Raji (cell line): ENCODE measurements around the gene CDC42BPA.

Source experiments
- POLR2A ChIP-seq: IDR thresholded peaks from 2 replicates; pipeline ENCODE4 v1.6.1; 2011; ENCODE audit warnings: low read depth, low read length, control low read depth; ENCODE audit not compliant: insufficient read depth

Gene CDC42BPA

DNA sequence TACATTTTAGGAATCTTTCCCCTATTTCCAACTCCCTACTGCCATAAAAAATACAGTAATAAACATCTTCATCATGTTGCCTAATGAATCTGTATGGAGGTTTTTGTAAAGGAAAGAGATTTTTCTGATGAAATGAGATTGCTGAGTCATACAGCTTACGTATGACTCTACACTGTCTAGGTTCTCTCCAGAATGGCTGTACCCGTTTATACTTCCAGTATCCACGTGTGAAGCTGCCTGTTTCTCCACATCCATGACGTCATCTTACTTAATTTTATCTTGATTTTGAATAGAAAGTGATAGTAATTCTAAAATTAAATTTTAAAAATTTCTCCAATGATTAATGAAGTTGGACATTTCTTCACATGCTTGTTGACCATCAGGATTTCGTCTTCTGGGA, 274.5 kb downstream of the CDC42BPA start:
- TF ChIP-seq POLR2A, result no peak

- TF ChIP-seq POLR2A, result no peak
Observed at GRCh38 chr1:227042292-227042691, 276.0 kb downstream of the CDC42BPA start.

DNA sequence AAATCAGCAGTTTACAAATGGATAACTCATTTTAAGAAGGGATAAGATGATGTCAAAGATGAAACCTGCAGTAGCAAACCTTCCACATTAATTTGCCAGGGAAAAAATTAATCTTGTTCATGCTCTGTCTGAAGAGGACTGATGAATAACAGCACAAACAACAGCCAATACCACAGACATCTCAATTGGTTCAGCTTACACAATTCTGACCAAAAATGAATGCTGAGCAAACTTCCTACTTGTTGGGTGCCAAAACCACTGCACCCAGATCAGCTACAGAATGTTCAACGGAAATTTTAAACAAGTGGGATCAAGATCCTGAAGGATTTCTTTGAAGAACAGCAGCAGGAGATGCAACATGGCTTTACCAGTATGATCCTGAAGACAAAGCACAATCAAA, 279.9 kb downstream of the CDC42BPA start:
- no peak for TF ChIP-seq POLR2A

DNA sequence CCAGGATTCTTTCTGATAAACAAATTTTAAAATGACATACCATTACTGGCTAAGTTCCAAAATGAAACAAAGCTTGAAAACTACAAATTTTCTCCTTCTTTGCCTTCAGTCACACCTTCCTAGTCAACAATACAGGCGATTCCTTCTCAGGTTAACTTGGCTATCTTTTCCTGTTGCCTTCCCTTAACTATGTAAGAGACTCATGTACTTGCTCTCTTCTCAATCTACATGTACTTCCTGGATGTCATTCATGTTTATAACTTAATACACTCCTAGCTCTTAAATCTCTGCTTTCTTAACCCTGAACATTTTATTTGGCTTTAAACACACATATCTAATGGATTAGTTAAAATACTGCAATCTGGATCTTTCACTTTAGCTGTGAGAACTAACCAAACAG, 281.2 kb downstream of the CDC42BPA start:
- TF ChIP-seq POLR2A, result no peak

GRCh38 chr1:227035316-227035715, 283.0 kb downstream of the CDC42BPA start:
- TF ChIP-seq POLR2A, result no peak

DNA sequence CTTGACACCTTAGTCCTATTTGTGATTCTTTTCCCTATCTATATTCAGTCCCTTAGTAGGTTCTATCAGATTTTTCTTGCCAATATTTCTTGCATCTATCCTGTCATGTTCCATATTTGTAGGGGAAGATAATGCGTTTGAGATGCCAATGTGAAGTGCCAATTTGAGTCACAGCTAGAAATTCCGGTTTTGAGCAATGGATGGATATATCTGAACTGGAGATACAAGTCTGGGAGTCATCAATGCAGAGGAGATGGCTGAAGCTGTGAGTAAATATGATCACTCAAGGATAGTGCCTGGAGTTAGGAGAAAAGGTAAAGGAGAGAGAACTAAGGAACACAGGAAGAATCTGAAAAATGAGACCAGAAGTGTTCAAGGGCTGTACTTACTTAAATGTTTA, 284.4 kb downstream of the CDC42BPA start:
- TF ChIP-seq POLR2A, result no peak

DNA sequence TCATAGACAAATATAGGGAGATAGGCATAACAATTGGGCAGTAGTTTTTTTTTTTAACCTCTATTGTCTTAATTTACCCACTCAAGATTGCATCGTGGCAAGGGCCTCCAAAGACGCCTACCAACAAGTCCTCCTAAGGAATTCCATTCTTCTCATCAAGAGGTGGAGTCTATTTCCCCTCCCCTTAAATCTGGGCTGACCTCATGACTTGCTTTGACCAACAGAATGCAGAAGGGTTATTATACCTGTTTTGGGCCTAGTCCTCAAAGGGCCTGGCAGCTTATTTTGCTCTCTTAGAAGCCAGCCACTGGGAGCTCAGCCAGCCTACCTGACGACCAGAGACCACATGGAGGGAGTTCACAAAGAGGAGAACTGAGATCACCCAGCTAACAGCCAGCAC, 285.9 kb downstream of the CDC42BPA start:
- no peak for TF ChIP-seq POLR2A

GRCh38 chr1:227016990-227017389, 301.3 kb downstream of the CDC42BPA start:
- TF ChIP-seq POLR2A, result no peak

- TF ChIP-seq POLR2A, result no peak
Observed at GRCh38 chr1:227010645-227011044, 307.6 kb downstream of the CDC42BPA start.

DNA sequence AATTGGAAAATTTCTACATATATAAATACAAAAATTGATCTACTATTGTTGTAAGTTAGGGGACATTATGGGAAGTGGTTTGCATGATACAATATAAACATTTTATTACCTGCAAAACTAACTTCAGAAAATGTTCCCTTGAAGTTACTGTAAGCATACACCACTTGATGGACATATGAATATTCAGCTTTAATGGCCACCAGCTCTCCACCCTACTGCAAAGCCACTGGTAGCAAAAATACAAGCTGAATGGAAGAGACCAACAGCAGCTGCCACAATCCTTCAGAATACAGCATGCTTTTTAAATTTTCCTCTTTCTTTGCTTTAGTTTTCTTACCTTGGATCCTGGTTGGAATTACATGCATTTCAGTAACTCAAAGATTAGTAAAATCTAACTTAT, 308.4 kb downstream of the CDC42BPA start:
- TF ChIP-seq POLR2A, result no peak

DNA sequence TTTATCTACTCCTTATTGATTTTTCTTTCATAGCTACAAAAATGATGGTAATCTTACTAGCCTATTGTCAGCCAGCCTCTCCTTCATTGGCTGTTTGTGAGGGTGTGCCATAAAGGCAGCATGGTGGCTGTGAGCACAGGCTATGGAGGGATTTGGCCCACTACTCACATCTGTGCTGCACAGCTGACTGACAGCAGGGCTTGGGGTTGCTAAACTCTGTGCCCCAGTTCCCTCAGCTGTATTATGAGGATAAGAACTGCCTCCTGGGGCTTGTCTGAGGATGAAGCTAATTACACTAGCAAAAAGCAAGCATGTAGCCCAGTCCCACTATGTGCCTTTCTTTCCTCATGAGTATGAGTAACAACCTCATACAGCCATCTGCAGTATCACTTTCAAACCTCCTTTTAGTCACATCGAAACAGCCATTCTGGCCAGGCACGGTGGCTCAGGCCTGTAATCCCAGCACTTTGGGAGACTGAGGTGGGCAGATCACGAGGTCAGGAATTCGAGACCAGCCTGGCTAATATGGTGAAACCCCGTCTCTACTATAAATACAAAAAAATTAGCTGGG, 312.0 kb downstream of the CDC42BPA start:
- TF ChIP-seq POLR2A, result no peak

- TF ChIP-seq POLR2A, result no peak
Observed at GRCh38 chr1:227004796-227005195, 313.5 kb downstream of the CDC42BPA start.

- no peak for TF ChIP-seq POLR2A
Observed at GRCh38 chr1:227003165-227003564, 315.1 kb downstream of the CDC42BPA start.

GRCh38 chr1:227002531-227003049, 315.7 kb downstream of the CDC42BPA start:
- TF ChIP-seq POLR2A, result no peak

DNA sequence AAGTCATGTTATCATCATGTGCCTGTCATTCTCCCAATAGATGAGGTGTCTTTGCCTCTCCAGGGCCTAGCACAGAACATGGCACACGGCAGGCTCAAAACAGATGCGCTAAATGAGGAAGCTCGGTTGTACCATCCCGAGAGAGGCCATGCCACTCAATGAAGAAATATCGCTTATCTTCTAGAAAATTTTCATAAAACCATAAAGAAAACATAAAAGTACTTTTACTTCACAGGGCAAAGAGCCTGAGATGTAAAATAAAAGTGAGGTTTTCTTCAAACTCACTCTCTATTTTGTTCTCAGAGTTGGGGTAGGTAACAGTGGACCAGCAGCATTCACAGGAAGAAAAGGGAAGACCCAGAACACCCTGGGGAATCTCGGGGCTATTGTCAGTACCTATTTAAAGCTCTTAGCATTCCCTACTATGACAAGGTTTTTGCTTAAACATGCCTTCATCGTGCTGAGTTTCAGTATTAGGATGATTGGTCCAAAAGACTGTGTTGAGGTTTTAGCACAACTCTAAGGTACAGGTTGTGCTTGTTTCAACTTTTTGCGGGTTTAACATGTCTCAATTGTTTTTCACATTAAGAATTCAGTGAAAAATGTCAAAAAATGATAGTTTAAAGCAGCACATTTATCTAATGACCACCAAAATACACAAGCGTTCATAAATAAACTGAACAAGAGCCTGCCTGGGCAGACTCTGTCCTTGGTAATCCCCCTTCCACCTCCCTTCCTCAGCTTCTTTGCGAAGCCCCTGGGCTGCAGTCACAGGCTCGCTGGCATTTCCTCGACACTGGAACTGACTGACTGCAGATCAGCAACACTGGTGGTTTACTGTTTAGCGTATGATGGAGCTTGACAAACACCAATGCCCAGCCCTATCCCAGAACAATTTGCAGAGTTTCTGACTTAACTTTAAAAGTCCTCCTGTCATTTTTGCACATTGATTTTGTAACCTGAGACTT, 322.6 kb downstream of the CDC42BPA start:
- TF ChIP-seq POLR2A, result no peak

GRCh38 chr1:226994586-226995364, 323.5 kb downstream of the CDC42BPA start:
- no peak for TF ChIP-seq POLR2A
